WTC11 (cell line): ENCODE measurements around the gene KMT2D. TPM values are rescaled to one million over a fixed set of nuclear protein-coding genes. Genes with fewer than 3 reads are reported as not detected.
A peak's percentile ranks its signal among the peaks of the same experiment; 100 is the strongest.

Source experiments
- ATAC-seq: fragments of 200-7000 bp; cut with Tn5 transposase; 2 replicates; pipeline ENCODE4 v1.10.0; 2021; ENCODE audit warnings: mild to moderate bottlenecking, moderate library complexity
- CTCF ChIA-PET: fragments of 300-600 bp; sonication (Branson Sonifier 250); formaldehyde crosslinking; loops from one replicate; lab custom pipeline; 2021; ENCODE audit warnings: antibody characterized with exemption; lab: Charles Lee
- POLR2A ChIA-PET: fragments of 350-600 bp; sonication (Branson Sonifier 250); formaldehyde crosslinking; loops from one replicate; lab custom pipeline; 2021; ENCODE audit warnings: antibody characterized with exemption; lab: Charles Lee
- DNase-seq: peaks from one replicate; pipeline ENCODE4 v3.0.0; 2021; ENCODE audit warnings: low spot score
- H3K27ac Mint-ChIP-seq: 2 replicates; pipeline ENCODE4 v1.8.0; 2021; ENCODE audit warnings: mixed read lengths
- H3K27me3 Mint-ChIP-seq: 2 replicates; pipeline ENCODE4 v1.8.0; 2021; ENCODE audit warnings: low read depth, mild to moderate bottlenecking, moderate library complexity, mixed read lengths
- H3K36me3 Mint-ChIP-seq: 2 replicates; pipeline ENCODE4 v1.8.0; 2021; ENCODE audit warnings: mixed read lengths
- H3K4me1 Mint-ChIP-seq: 2 replicates; pipeline ENCODE4 v1.8.0; 2022; ENCODE audit warnings: mixed read lengths
- H3K4me3 Mint-ChIP-seq: 2 replicates; pipeline ENCODE4 v1.8.0; 2021; ENCODE audit warnings: mild to moderate bottlenecking, moderate library complexity, mixed read lengths
- H3K9me3 Mint-ChIP-seq: 2 replicates; pipeline ENCODE4 v1.8.0; 2021; ENCODE audit warnings: mixed read lengths
- ARID4B ChIP-seq: sonication (generic); formaldehyde crosslinking; IDR thresholded peaks from 2 replicates; pipeline ENCODE4 v1.8.0; 2023; ENCODE audit warnings: missing genetic modification reagents, mild to moderate bottlenecking, borderline replicate concordance
- ATF1 ChIP-seq: sonication (generic); formaldehyde crosslinking; IDR thresholded peaks from 2 replicates; pipeline ENCODE4 v1.8.1; 2023; ENCODE audit warnings: mild to moderate bottlenecking, moderate library complexity, missing genetic modification reagents
- CREB1 ChIP-seq: sonication (generic); formaldehyde crosslinking; IDR thresholded peaks from 2 replicates; pipeline ENCODE4 v1.8.0; 2023; ENCODE audit warnings: mild to moderate bottlenecking, missing genetic modification reagents
- E2F1 ChIP-seq: sonication (generic); formaldehyde crosslinking; IDR thresholded peaks from 2 replicates; pipeline ENCODE4 v1.8.0; 2022; ENCODE audit warnings: mild to moderate bottlenecking, missing genetic modification reagents
- ERG ChIP-seq: fragments of 250-450 bp; sonication (Bioruptor Pico); IDR thresholded peaks from 2 replicates; pipeline ENCODE4 v1.8.0; 2021; ENCODE audit warnings: mild to moderate bottlenecking
- FOXP4 ChIP-seq: sonication (generic); formaldehyde crosslinking; IDR thresholded peaks from 2 replicates; pipeline ENCODE4 v1.8.0; 2022; ENCODE audit warnings: mild to moderate bottlenecking, missing genetic modification reagents
- HMGA2 ChIP-seq: fragments of 250-450 bp; sonication (Bioruptor Pico); IDR thresholded peaks from 2 replicates; pipeline ENCODE4 v1.4.0; 2021; ENCODE audit warnings: mild to moderate bottlenecking, moderate library complexity
- JAZF1 ChIP-seq: fragments of 250-450 bp; sonication (Bioruptor Pico); IDR thresholded peaks from 2 replicates; pipeline ENCODE4 v1.9.0; 2021; ENCODE audit warnings: moderate library complexity, mild to moderate bottlenecking, inconsistent platforms
- MAX ChIP-seq: sonication (generic); formaldehyde crosslinking; IDR thresholded peaks from 2 replicates; pipeline ENCODE4 v1.8.0; 2022; ENCODE audit warnings: mild to moderate bottlenecking, missing genetic modification reagents
- MYBL2 ChIP-seq: sonication (generic); formaldehyde crosslinking; IDR thresholded peaks from 2 replicates; pipeline ENCODE4 v1.8.1; 2023; ENCODE audit warnings: mild to moderate bottlenecking, moderate library complexity, missing genetic modification reagents
- NFYB ChIP-seq: sonication (generic); formaldehyde crosslinking; conservative IDR thresholded peaks from 2 replicates; pipeline ENCODE4 v1.8.0; 2022; ENCODE audit warnings: low read depth, missing genetic modification reagents
- NR1H2 ChIP-seq: sonication (generic); formaldehyde crosslinking; IDR thresholded peaks from 2 replicates; pipeline ENCODE4 v1.9.0; 2021; ENCODE audit warnings: mild to moderate bottlenecking, moderate library complexity, missing genetic modification reagents
- NR3C1 ChIP-seq: sonication (generic); formaldehyde crosslinking; conservative IDR thresholded peaks from 2 replicates; pipeline ENCODE4 v1.8.1; 2023; ENCODE audit warnings: low read depth, mild to moderate bottlenecking, missing genetic modification reagents
- PREB ChIP-seq: sonication (generic); formaldehyde crosslinking; IDR thresholded peaks from 2 replicates; pipeline ENCODE4 v1.8.1; 2022; ENCODE audit warnings: mild to moderate bottlenecking, missing genetic modification reagents, moderate library complexity, borderline replicate concordance
- SMAD3 ChIP-seq: sonication (generic); formaldehyde crosslinking; IDR thresholded peaks from 2 replicates; pipeline ENCODE4 v1.8.0; 2022; ENCODE audit warnings: missing genetic modification reagents, mild to moderate bottlenecking, borderline replicate concordance
- SMAD4 ChIP-seq: sonication (generic); formaldehyde crosslinking; IDR thresholded peaks from 2 replicates; pipeline ENCODE4 v1.8.0; 2022; ENCODE audit warnings: mild to moderate bottlenecking, missing genetic modification reagents
- SOX15 ChIP-seq: fragments of 250-450 bp; sonication (Bioruptor Pico); IDR thresholded peaks from 2 replicates; pipeline ENCODE4 v1.9.0; 2021; ENCODE audit warnings: mild to moderate bottlenecking
- TP53 ChIP-seq: sonication (generic); formaldehyde crosslinking; IDR thresholded peaks from 2 replicates; pipeline ENCODE4 v1.8.1; 2023; ENCODE audit warnings: mild to moderate bottlenecking, missing genetic modification reagents
- ZBTB21 ChIP-seq: sonication (generic); formaldehyde crosslinking; IDR thresholded peaks from 2 replicates; pipeline ENCODE4 v1.8.1; 2023; ENCODE audit warnings: mild to moderate bottlenecking, missing genetic modification reagents, borderline replicate concordance
- ZBTB43 ChIP-seq: sonication (generic); formaldehyde crosslinking; IDR thresholded peaks from 2 replicates; pipeline ENCODE4 v1.8.1; 2023; ENCODE audit warnings: mild to moderate bottlenecking, missing genetic modification reagents
- ZNF396 ChIP-seq: fragments of 250-450 bp; sonication (Bioruptor Pico); IDR thresholded peaks from 2 replicates; pipeline ENCODE4 v1.8.0; 2021; ENCODE audit warnings: mild to moderate bottlenecking, moderate library complexity, borderline replicate concordance
- ZNF423 ChIP-seq: fragments of 250-450 bp; sonication (Bioruptor Pico); IDR thresholded peaks from 2 replicates; pipeline ENCODE4 v2.1.2; 2022; ENCODE audit warnings: mild to moderate bottlenecking, moderate library complexity
- total RNA-seq: library from RNA; stranded (reverse); gene quantifications from 3 replicates; pipeline ENCODE4 v1.2.3, GENCODE V29; 2021

The KMT2D gene
- total RNA-seq, 1 experiment from 2014 or later, result 101 TPM

GRCh38 chr12:49019120-49019430 is 41.5 kb downstream of the KMT2D start:
- peaks cover 17% of the 10 kb centered on the region for H3K36me3 Mint-ChIP-seq
- CTCF ChIA-PET, result interaction anchor here (0.6 to 4.1 kb wide), 11 partner anchors 9 to 819 kb away, joined by 3 to 98 read pairs (median 8); partner anchors contain the start of genes DDN, FKBP11 and WNT1
- POLR2A ChIA-PET, result interaction anchor here (1.2 to 1.5 kb wide), 2 partner anchors 37 to 62 kb away, joined by 6 to 7 read pairs; partner anchors contain the start of gene ARF3
- peak overlapping the region; percentile 99 for H3K27ac Mint-ChIP-seq
- TF ChIP-seq JAZF1, result no peak
- TF ChIP-seq ZNF396 (CRISPR knock-in tag), result no peak
- TF ChIP-seq ZNF423, result no peak
- no peaks in the 10 kb centered on the region for H3K9me3 Mint-ChIP-seq
- H3K4me1 Mint-ChIP-seq, result peaks cover 16% of the 10 kb centered on the region
- ATAC-seq, result 0 out of 2 replicates have a peak, but pooled peaks have one; percentile 1
- peak overlapping the region; percentile 91 for H3K4me3 Mint-ChIP-seq
- no peak for DNase-seq
- H3K27me3 Mint-ChIP-seq, result peaks cover 6% of the 10 kb centered on the region

GRCh38 chr12:49018261-49019119 is 42.1 kb downstream of the KMT2D start, which contains the start of gene PRKAG1:
Gene PRKAG1 (minus strand): TSS chr12:49018776. CDS start chr12:49018740, 36 bp downstream.
- CTCF ChIA-PET, result interaction anchor here (0.6 to 4.1 kb wide), 19 partner anchors 9 to 229 kb away, joined by 3 to 98 read pairs (median 6); partner anchors contain the start of genes ADCY6, ARF3, DDN and WNT10B
- peak within 1 kb of the TSS; percentile 99 for H3K27ac Mint-ChIP-seq
- TF ChIP-seq SMAD3 (CRISPR knock-in tag) (no peak), ERG (CRISPR knock-in tag) (no peak), CREB1 (CRISPR knock-in tag) (peak; percentile 81; the same call in 1 of the 2 replicates), PREB (CRISPR knock-in tag) (no peak), ARID4B (peak; percentile 62; the same call in 1 of the 2 replicates), FOXP4 (CRISPR knock-in tag) (no peak), ZBTB43 (CRISPR knock-in tag) (no peak), ZNF423 (no peak), E2F1 (peak; percentile 79; the same call in 1 of the 2 replicates), ZBTB21 (CRISPR knock-in tag) (peak; percentile 95), MYBL2 (CRISPR knock-in tag) (no peak), NFYB (CRISPR knock-in tag) (no peak), SOX15 (CRISPR knock-in tag) (no peak), NR3C1 (CRISPR knock-in tag) (0 out of 2 replicates have a peak, but pooled peaks have one; percentile 63), ATF1 (0 out of 2 replicates have a peak, but pooled peaks have one; percentile 29), MAX (CRISPR knock-in tag) (peak; percentile 79), NR1H2 (CRISPR knock-in tag) (no peak), SMAD4 (no peak), TP53 (CRISPR knock-in tag) (peak; percentile 84; the same call in 1 of the 2 replicates), HMGA2 (CRISPR knock-in tag) (no peak)

More at GRCh38 chr12:49018261-49019119, 42.1 kb downstream of the KMT2D start, which contains the start of gene PRKAG1:
- peak; percentile 94 for ATAC-seq
- POLR2A ChIA-PET, result interaction anchor here (0.5 to 1.5 kb wide), 3 partner anchors 22 to 257 kb away, joined by 3 to 6 read pairs (median 5); no protein-coding TSS in a partner anchor
- Mint-ChIP-seq H3K9me3 (no peaks in the 10 kb centered on the region), H3K4me1 (peaks cover 16% of the 10 kb centered on the region), H3K4me3 (peak within 1 kb of the TSS; percentile 91), H3K36me3 (peaks cover 17% of the 10 kb centered on the region), H3K27me3 (peaks cover 6% of the 10 kb centered on the region)
- peak; percentile 97 for DNase-seq
